ENCODE data around the gene SERPINF2. TPM values are rescaled to one million over a fixed set of nuclear protein-coding genes. Genes with fewer than 3 reads are reported as not detected.

Gene SERPINF2
- total RNA-seq, 1 donor from 2014 or later = 28.3 TPM

GRCh38 chr17:1782171-1782567 is 39.5 kb downstream of the SERPINF2 start:
- Mint-ChIP-seq H3K4me1 (ENCODE audit: unreplicated experiment) (peaks cover 11% of the 10 kb centered on the region), H3K9me3 (no peaks in the 10 kb centered on the region), H3K27me3 (no peaks in the 10 kb centered on the region), H3K4me3 (no peak overlapping the region), H3K27ac (no peak overlapping the region), H3K36me3 (peaks cover 21% of the 10 kb centered on the region)
- TF ChIP-seq CTCF (conservative IDR thresholded peaks at IDR 0.05) = no peak
- no peak for DNase-seq (ENCODE audit: extremely low spot score, unreplicated experiment)

- no peak for TF ChIP-seq CTCF (conservative IDR thresholded peaks at IDR 0.05)
- H3K4me3 Mint-ChIP-seq = no peak overlapping the region
- H3K27ac Mint-ChIP-seq = peak overlapping the region; percentile 78
- no peaks in the 10 kb centered on the region for H3K9me3 Mint-ChIP-seq
- peaks cover 26% of the 10 kb centered on the region for H3K36me3 Mint-ChIP-seq
- H3K27me3 Mint-ChIP-seq = no peaks in the 10 kb centered on the region
- DNase-seq (ENCODE audit: extremely low spot score, unreplicated experiment) = no peak
- peaks cover 11% of the 10 kb centered on the region for H3K4me1 Mint-ChIP-seq (ENCODE audit: unreplicated experiment)
Measured at GRCh38 chr17:1783271-1783670, 40.6 kb downstream of the SERPINF2 start.

GRCh38 chr17:1783834-1784611 is 41.4 kb downstream of the SERPINF2 start:
- Mint-ChIP-seq H3K9me3 (no peaks in the 10 kb centered on the region), H3K27ac (peak overlapping the region; percentile 78), H3K27me3 (no peaks in the 10 kb centered on the region), H3K4me1 (ENCODE audit: unreplicated experiment) (peaks cover 11% of the 10 kb centered on the region), H3K4me3 (no peak overlapping the region), H3K36me3 (peaks cover 26% of the 10 kb centered on the region)
- no peak for DNase-seq (ENCODE audit: extremely low spot score, unreplicated experiment)
- TF ChIP-seq CTCF (conservative IDR thresholded peaks at IDR 0.05) = peak; percentile 76

GRCh38 chr17:1785930-1786329 is 43.3 kb downstream of the SERPINF2 start:
- Mint-ChIP-seq H3K4me1 (ENCODE audit: unreplicated experiment) (peaks cover 11% of the 10 kb centered on the region), H3K9me3 (no peaks in the 10 kb centered on the region), H3K4me3 (no peak overlapping the region), H3K36me3 (peaks cover 26% of the 10 kb centered on the region), H3K27ac (peak overlapping the region; percentile 18), H3K27me3 (no peaks in the 10 kb centered on the region)
- no peak for DNase-seq (ENCODE audit: extremely low spot score, unreplicated experiment)
- no peak for TF ChIP-seq CTCF (conservative IDR thresholded peaks at IDR 0.05)

- Mint-ChIP-seq H3K27me3 (no peaks in the 10 kb centered on the region), H3K27ac (no peak overlapping the region), H3K36me3 (peaks cover 30% of the 10 kb centered on the region), H3K9me3 (no peaks in the 10 kb centered on the region), H3K4me3 (no peak overlapping the region), H3K4me1 (ENCODE audit: unreplicated experiment) (peaks cover 15% of the 10 kb centered on the region)
- DNase-seq (ENCODE audit: extremely low spot score, unreplicated experiment) = no peak
- no peak for TF ChIP-seq CTCF (conservative IDR thresholded peaks at IDR 0.05)
Measured at GRCh38 chr17:1786708-1787107, 44.0 kb downstream of the SERPINF2 start.
